K562 (cell line): ENCODE measurements around the gene CSF2RB. TPM values are rescaled to one million over a fixed set of nuclear protein-coding genes. Genes with fewer than 3 reads are reported as not detected.

Experiments used
- ATAC-seq: fragments of 200-7000 bp; cut with Tn5 transposase; 3 replicates; pipeline ENCODE4 v1.9.1; 2020; ENCODE audit warnings: moderate library complexity
- BruUV-seq: library from RNA; stranded (reverse); fragments of 400-500 nt; replicated peaks from 2 replicates; lab custom pipeline; 2021; lab: Mats Ljungman, UMichigan
- CTCF ChIA-PET: fragments of 300-600 bp; formaldehyde crosslinking; extraction: SDS; loops from one replicate; lab custom pipeline; 2021; ENCODE audit warnings: low intra/inter-chr PET ratio; lab: Yijun Ruan, JAX
- POLR2A ChIA-PET: fragments of 300-600, 350-650 bp; sonication (Branson Sonifier 250); formaldehyde crosslinking; extraction: SDS; loops from one replicate; lab custom pipeline; 2021; ENCODE audit warnings: antibody characterized with exemption, inconsistent platforms; lab: Yijun Ruan, JAX
- DNase-seq, 4 experiments: peaks; one replicate each; pipeline versions ENCODE4 v3.0.0 to v3.0.0-alpha.2; 2011 to 2018; ENCODE audit warnings: low spot score in 3 of 4, mixed read lengths in 3 of 4; ENCODE audit errors: extremely low read depth in 1 of 4
- FAIRE-seq: peaks from 2 replicates; lab custom pipeline; 2011; peaks lifted over from hg19 to GRCh38; lab: Jason Lieb, UNC
- H2AFZ ChIP-seq: 2 replicates; pipeline ENCODE4 v1.6.0; 2011; ENCODE audit warnings: low read depth, low read length, control low read depth, inconsistent platforms
- H3K27ac ChIP-seq: fragments of 200-600 bp; 3 replicates; pipeline ENCODE4 v1.8.0; 2011; ENCODE audit warnings: low read depth, mild to moderate bottlenecking, control low read depth, inconsistent platforms, low read length, moderate library complexity, mixed read lengths; ENCODE audit errors: extremely low read depth
- H3K27me3 ChIP-seq, 2 experiments: fragments of 300-600 bp in 1 of 2; 2 replicates in 1 of 2; 3 replicates in 1 of 2; pipeline versions ENCODE4 v1.6.0 to v1.8.0; 2011; ENCODE audit warnings: inconsistent platforms in 2 of 2, low read length in 2 of 2, mild to moderate bottlenecking in 1 of 2, mixed read lengths in 1 of 2, moderate library complexity in 1 of 2; ENCODE audit not compliant: control insufficient read depth in 2 of 2, insufficient read depth in 2 of 2
- H3K36me3 ChIP-seq: fragments of 300-600 bp; 3 replicates; pipeline ENCODE4 v1.8.0; 2011; ENCODE audit warnings: mild to moderate bottlenecking, low read length, inconsistent platforms; ENCODE audit not compliant: control insufficient read depth, insufficient read depth
- H3K4me1 ChIP-seq, 2 experiments: fragments of 200-600 bp in 1 of 2; replicated peaks in 1 of 2; 2 replicates in 1 of 2; 3 replicates in 1 of 2; pipeline versions ENCODE4 v1.5.1 to v1.8.0; 2011; ENCODE audit warnings: inconsistent platforms in 2 of 2, low read length in 2 of 2, mild to moderate bottlenecking in 1 of 2, mixed read lengths in 1 of 2, moderate library complexity in 1 of 2; ENCODE audit not compliant: control insufficient read depth in 2 of 2, insufficient read depth in 2 of 2
- H3K4me2 ChIP-seq: 2 replicates; pipeline ENCODE4 v1.6.1; 2011; ENCODE audit warnings: low read length, control low read depth, inconsistent platforms, mixed read lengths; ENCODE audit not compliant: insufficient read depth
- H3K4me3 ChIP-seq: fragments of 200-600 bp; sonication (generic), shearing (Covaris generic); 2 replicates; pipeline ENCODE4 v1.5.1; 2016; ENCODE audit warnings: control low read depth, inconsistent platforms
- H3K79me2 ChIP-seq: fragments of 200-600 bp; 3 replicates; pipeline ENCODE4 v1.8.0; 2011; ENCODE audit warnings: low read length, inconsistent platforms; ENCODE audit not compliant: control insufficient read depth, insufficient read depth
- H3K9ac ChIP-seq, 2 experiments: 2 replicates each; pipeline versions ENCODE4 v1.6.0 to v1.6.1; 2011; ENCODE audit warnings: low read depth in 2 of 2, low read length in 2 of 2, control low read depth in 1 of 2, inconsistent platforms in 1 of 2, mild to moderate bottlenecking in 1 of 2, mixed read lengths in 1 of 2; ENCODE audit not compliant: insufficient read depth in 1 of 2
- H3K9me1 ChIP-seq: one replicate; pipeline ENCODE4 v1.6.0; 2011; ENCODE audit warnings: inconsistent platforms, mild to moderate bottlenecking, low read length, moderate library complexity; ENCODE audit not compliant: control insufficient read depth, insufficient read depth
- H3K9me3 ChIP-seq: replicated peaks from 2 replicates; pipeline ENCODE4 v1.5.1; 2011; ENCODE audit warnings: low read depth, low read length, inconsistent platforms; ENCODE audit not compliant: control insufficient read depth, insufficient read depth
- H4K20me1 ChIP-seq: replicated peaks from 2 replicates; pipeline ENCODE4 v1.6.1; 2011; ENCODE audit warnings: low read length, inconsistent platforms, mixed read lengths; ENCODE audit not compliant: control insufficient read depth, insufficient read depth
- EP400 ChIP-seq: fragments of 450-650 bp; IDR thresholded peaks from 2 replicates; pipeline ENCODE4 v1.6.1; 2017; ENCODE audit warnings: antibody characterized with exemption, mild to moderate bottlenecking, moderate library complexity
- ERF ChIP-seq: fragments of 450-650 bp; formaldehyde crosslinking; IDR thresholded peaks from 2 replicates; pipeline ENCODE4 v1.4.0; 2020; ENCODE audit warnings: mild to moderate bottlenecking, mixed read lengths
- FOXA1 ChIP-seq: fragments of 450-650 bp; IDR thresholded peaks from 2 replicates; pipeline ENCODE4 v1.6.1; 2016; ENCODE audit warnings: mild to moderate bottlenecking, borderline replicate concordance
- FOXK1 ChIP-seq: sonication (generic); formaldehyde crosslinking; IDR thresholded peaks from 2 replicates; pipeline ENCODE4 v1.8.0; 2022; ENCODE audit warnings: missing genetic modification reagents, mild to moderate bottlenecking, borderline replicate concordance
- GTF2B ChIP-seq: IDR thresholded peaks from 2 replicates; pipeline ENCODE4 v1.6.1; 2011; ENCODE audit not compliant: insufficient read length; ENCODE audit errors: extremely low read depth
- ILF3 ChIP-seq: fragments of 450-650 bp; IDR thresholded peaks from 2 replicates; pipeline ENCODE4 v1.6.1; 2018; ENCODE audit warnings: antibody characterized with exemption, mild to moderate bottlenecking, moderate library complexity, borderline replicate concordance
- KHSRP ChIP-seq: fragments of 450-650 bp; IDR thresholded peaks from 2 replicates; pipeline ENCODE4 v1.6.1; 2017
- NCOA1 ChIP-seq: fragments of 450-650 bp; IDR thresholded peaks from 2 replicates; pipeline ENCODE4 v1.6.1; 2016; ENCODE audit warnings: low read depth
- NFRKB ChIP-seq: fragments of 450-650 bp; IDR thresholded peaks from 2 replicates; pipeline ENCODE4 v1.6.1; 2016; ENCODE audit warnings: low read depth
- RAD21 ChIP-seq, 2 experiments: fragments of 250-450 bp in 1 of 2; fragments of 450-650 bp in 1 of 2; sonication (Bioruptor Pico) in 1 of 2; formaldehyde crosslinking in 1 of 2; IDR thresholded peaks in 1 of 2; conservative IDR thresholded peaks in 1 of 2; 2 replicates each; pipeline versions ENCODE4 v1.4.0 to v1.8.0; 2020 to 2022; ENCODE audit warnings: mild to moderate bottlenecking in 2 of 2, moderate library complexity in 1 of 2
- SRSF3 ChIP-seq: fragments of 200-400 bp; formaldehyde crosslinking; IDR thresholded peaks from 2 replicates; pipeline ENCODE4 v1.6.1; 2016; ENCODE audit warnings: mild to moderate bottlenecking, low read length, moderate library complexity; ENCODE audit not compliant: insufficient read depth
- ZBTB33 ChIP-seq: sonication (generic); formaldehyde crosslinking; IDR thresholded peaks from 2 replicates; pipeline ENCODE4 v1.8.1; 2023; ENCODE audit warnings: mild to moderate bottlenecking, missing genetic modification reagents
- ZNF408 ChIP-seq: fragments of 250-450 bp; sonication (Bioruptor Pico); IDR thresholded peaks from 2 replicates; pipeline ENCODE4 v1.4.0; 2020; ENCODE audit warnings: low read depth, mild to moderate bottlenecking, moderate library complexity
- ZNF592 ChIP-seq: fragments of 450-650 bp; IDR thresholded peaks from 2 replicates; pipeline ENCODE4 v1.6.1; 2017; ENCODE audit warnings: antibody characterized with exemption, mild to moderate bottlenecking
- WGBS: fragments of 100-300 bp; shearing (Covaris generic); methylation state at CpG from one replicate; pipeline ENCODE4 v1.1.6; 2016; ENCODE audit warnings: low coverage, mixed read lengths; ENCODE audit not compliant: insufficient coverage; ENCODE audit errors: missing lambda C conversion rate; 5-methylcytosine and 5-hydroxymethylcytosine counted together
- in situ Hi-C: fragments of 300-500 bp; cut with MboI; formaldehyde crosslinking; loops from 4 replicates; pipeline ENCODE4 v1.15.0; 2018; ENCODE audit warnings: inconsistent platforms, mixed read lengths
- intact Hi-C: fragments of 100-400 bp; cut with micrococcal nuclease; formaldehyde crosslinking; loops from 2 replicates; pipeline ENCODE4 v1.14.2; 2022
- polyA plus RNA-seq, 8 experiments: library from polyadenylated mRNA; depleted of rRNA in 4 of 8; stranded (reverse) in 5 of 8; unstranded in 3 of 8; fragments of >200 nt; fragmentation: Nextera tagmentation in 2 of 8; fragmentation: Illumina TruSeq in 1 of 8; extraction: Ambion mirVana in 2 of 8; extraction: Trizol in 1 of 8; gene quantifications; 2 replicates each; pipeline versions ENCODE4 v1.2.1 to v1.2.3, GENCODE V29; 2011 to 2014; ENCODE audit warnings: inconsistent platforms in 1 of 8, missing spikeins in 1 of 8
- total RNA-seq, 7 experiments: library from RNA; depleted of rRNA in 6 of 7; stranded (reverse); fragments of >200 nt in 6 of 7; fragmentation: Illumina TruSeq in 2 of 7; extraction: Trizol in 2 of 7; gene quantifications; 2 replicates each; pipeline versions ENCODE4 v1.2.1 to v1.2.3, GENCODE V29; 2011 to 2021; ENCODE audit warnings: low replicate concordance in 1 of 7

CSF2RB gene
- total and polyA plus RNA-seq, 9 of the 15 experiments (the other 6 are each of a cell fraction or from before 2014, with no cell fraction given) = 0.04 to 1.0 (median 0.36) TPM

GRCh38 chr22:36940676-36941075 lies 27.2 kb downstream of the CSF2RB start (continued):
- TF ChIP-seq ZBTB33 = no peak
- TF ChIP-seq GTF2B = no peak
- TF ChIP-seq FOXA1 = no peak
- no peak for TF ChIP-seq FOXK1 (CRISPR knock-in tag)
- no peak for TF ChIP-seq NCOA1
- TF ChIP-seq ILF3 = no peak

- Histone ChIP-seq H3K9me3 (no peaks in the 10 kb centered on the region), H2AFZ (no peak overlapping the region), H3K27me3 (no peaks in the 10 kb centered on the region), H3K4me3 (no peak overlapping the region), H3K9ac (no peak overlapping the region), H3K4me2 (no peak overlapping the region), H3K9me1 (no peaks in the 10 kb centered on the region), H3K4me1 (peaks cover 0 to 4% of the 10 kb centered on the region in 2 experiments; a peak in 2 of 5 replicates), H4K20me1 (no peaks in the 10 kb centered on the region), H3K79me2 (no peaks in the 10 kb centered on the region), H3K27ac (no peak overlapping the region), H3K36me3 (no peaks in the 10 kb centered on the region)
- intact Hi-C loops (no loop called here), in situ Hi-C loops (no loop called here)
- CTCF ChIA-PET = no interaction called here
- FAIRE-seq = no peak
- ATAC-seq = no peak
- no peak for DNase-seq
- POLR2A ChIA-PET = no interaction called here
- 4% methylated on average over 5 of the region's 5 CpGs for WGBS
- BruUV-seq = no TSS peak
- no peak for TF ChIP-seq SRSF3
- no peak for TF ChIP-seq ERF (CRISPR knock-in tag)
- no peak for TF ChIP-seq NFRKB
- TF ChIP-seq ZNF408 (CRISPR knock-in tag) = no peak
- no peak for TF ChIP-seq KHSRP
- TF ChIP-seq RAD21 (CRISPR knock-in tag; conservative IDR thresholded peaks at IDR 0.05 in 1 of 2, IDR thresholded peaks at IDR 0.05 in 1 of 2) = no peak
- TF ChIP-seq EP400 = no peak
- TF ChIP-seq ZNF592 = no peak
Observed at GRCh38 chr22:36942556-36942955, 29.1 kb downstream of the CSF2RB start.
